Suprapubic skin (tissue), 3 donors: ENCODE measurements around the gene BAIAP2L1.
"Not testable (repeated sequence)": the region's sequence is repeated elsewhere in the genome, so short reads cannot be mapped to it uniquely, and the experiment has no call there.

Source experiments
- POLR2A ChIP-seq, 2 donors: fragments of 450-650 bp; IDR thresholded peaks; one replicate each; pipeline ENCODE4 v1.6.1; 2017; ENCODE audit warnings: antibody characterized with exemption in 2 of 2, mild to moderate bottlenecking in 2 of 2, moderate library complexity in 2 of 2
- TF ChIP-seq, protein P1 (sequence below), 2 donors: fragments of 200-600 bp in 1 of 2; fragments of 450-650 bp in 1 of 2; sonication (generic) in 1 of 2; IDR thresholded peaks; one replicate each; pipeline ENCODE4 v1.5.1; 2016 to 2019; ENCODE audit warnings: antibody characterized with exemption in 2 of 2, mild to moderate bottlenecking in 1 of 2, moderate library complexity in 1 of 2

DNA sequence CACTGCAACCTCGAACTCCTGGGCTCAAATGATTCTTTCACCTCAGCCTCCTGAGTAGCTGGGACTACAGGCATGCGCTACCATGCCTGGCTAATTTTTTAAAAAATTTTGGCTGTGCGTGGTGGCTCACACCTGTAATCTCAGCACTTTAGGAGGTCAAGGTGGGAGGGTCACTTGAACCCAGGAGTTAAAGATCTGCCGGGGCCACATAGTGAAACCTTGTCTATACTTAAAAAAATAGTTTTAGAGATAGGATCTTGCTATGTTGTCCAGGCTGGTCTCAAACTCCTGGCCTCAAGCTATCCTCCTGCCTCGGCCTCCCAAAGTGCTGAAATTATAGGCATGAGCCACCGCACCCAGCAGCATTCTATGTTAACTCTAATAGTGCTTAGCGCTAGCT lies 7.3 kb upstream of the BAIAP2L1 start:
- TF ChIP-seq, protein P1, sequence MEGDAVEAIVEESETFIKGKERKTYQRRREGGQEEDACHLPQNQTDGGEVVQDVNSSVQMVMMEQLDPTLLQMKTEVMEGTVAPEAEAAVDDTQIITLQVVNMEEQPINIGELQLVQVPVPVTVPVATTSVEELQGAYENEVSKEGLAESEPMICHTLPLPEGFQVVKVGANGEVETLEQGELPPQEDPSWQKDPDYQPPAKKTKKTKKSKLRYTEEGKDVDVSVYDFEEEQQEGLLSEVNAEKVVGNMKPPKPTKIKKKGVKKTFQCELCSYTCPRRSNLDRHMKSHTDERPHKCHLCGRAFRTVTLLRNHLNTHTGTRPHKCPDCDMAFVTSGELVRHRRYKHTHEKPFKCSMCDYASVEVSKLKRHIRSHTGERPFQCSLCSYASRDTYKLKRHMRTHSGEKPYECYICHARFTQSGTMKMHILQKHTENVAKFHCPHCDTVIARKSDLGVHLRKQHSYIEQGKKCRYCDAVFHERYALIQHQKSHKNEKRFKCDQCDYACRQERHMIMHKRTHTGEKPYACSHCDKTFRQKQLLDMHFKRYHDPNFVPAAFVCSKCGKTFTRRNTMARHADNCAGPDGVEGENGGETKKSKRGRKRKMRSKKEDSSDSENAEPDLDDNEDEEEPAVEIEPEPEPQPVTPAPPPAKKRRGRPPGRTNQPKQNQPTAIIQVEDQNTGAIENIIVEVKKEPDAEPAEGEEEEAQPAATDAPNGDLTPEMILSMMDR (IDR thresholded peaks at IDR 0.05), result not testable (repeated sequence)
- not testable (repeated sequence) for TF ChIP-seq POLR2A (IDR thresholded peaks at IDR 0.05)
